SHP77 treated with DMSO at 0.1 percent for 48 hours (cell line): ENCODE data around the gene NUP214.
"Not testable (repeated sequence)": the region's sequence is repeated elsewhere in the genome, so short reads cannot be mapped to it uniquely, and the experiment has no call there.

ENCODE experiments used
- DNase-seq: peaks from one replicate; lab custom pipeline; 2025; lab: John Stamatoyannopoulos, UW

Gene NUP214

GRCh38 chr9:131160416-131161112, 35.2 kb downstream of the NUP214 start:
- DNase-seq = no peak

DNA sequence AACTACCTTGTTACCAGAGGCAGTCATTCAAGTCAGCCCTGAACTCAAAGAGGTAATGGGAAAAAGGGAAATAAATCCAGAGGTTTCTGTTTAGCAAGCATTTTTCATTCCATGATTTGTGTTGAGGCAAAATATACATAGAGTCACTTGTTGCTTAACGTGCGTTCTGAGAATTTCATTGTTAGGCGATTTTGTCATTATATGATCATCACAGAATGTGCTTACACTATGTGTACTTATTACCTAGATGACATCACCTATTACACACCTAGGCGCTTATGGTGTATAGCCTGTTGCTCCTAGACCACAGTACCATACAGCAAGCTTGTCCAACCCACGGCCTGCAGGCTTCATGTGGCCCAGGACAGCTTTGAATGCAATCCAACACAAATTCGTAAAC, 36.2 kb downstream of the NUP214 start:
- no peak for DNase-seq

GRCh38 chr9:131162886-131163285, 37.5 kb downstream of the NUP214 start:
- no peak for DNase-seq

DNA sequence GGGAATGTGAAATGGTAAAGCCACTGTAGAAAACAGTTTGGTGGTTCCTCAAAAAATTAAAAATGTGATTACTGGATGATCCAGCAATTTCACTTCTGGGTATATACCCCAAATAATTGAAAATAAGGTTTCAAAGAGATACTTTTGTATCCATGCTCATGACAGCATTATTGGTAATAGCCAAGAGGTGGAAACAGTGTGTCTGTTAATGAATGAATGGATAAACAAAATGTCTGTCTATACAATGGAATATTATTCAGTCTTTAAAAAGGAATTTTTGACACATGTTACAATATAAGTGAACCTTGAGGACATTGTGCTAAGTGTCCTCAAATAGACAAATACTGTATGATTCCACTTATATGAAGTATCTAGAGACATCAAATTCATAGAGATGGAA, 40.1 kb downstream of the NUP214 start:
- DNase-seq = no peak

GRCh38 chr9:131167146-131167692, 41.8 kb downstream of the NUP214 start:
- DNase-seq = no peak

- no peak for DNase-seq
Observed at GRCh38 chr9:131167936-131168335, 42.5 kb downstream of the NUP214 start.

GRCh38 chr9:131169563-131170240, 44.3 kb downstream of the NUP214 start:
- no peak for DNase-seq

DNA sequence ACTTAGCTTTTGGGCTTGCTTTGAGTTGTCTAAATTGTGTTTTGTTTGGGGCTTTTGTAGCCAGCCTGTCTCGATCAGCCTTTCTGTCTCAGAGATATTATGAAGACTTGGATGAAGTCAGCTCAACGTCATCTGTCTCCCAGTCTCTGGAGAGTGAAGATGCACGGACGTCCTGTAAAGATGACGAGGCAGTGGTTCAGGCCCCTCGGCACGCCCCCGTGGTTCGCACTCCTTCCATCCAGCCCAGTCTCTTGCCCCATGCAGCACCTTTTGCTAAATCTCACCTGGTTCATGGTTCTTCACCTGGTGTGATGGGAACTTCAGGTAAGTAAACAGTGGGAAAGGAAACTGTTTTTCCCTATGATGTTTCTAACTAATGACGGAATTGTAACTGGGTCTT, 48.6 kb downstream of the NUP214 start:
- DNase-seq = no peak

DNA sequence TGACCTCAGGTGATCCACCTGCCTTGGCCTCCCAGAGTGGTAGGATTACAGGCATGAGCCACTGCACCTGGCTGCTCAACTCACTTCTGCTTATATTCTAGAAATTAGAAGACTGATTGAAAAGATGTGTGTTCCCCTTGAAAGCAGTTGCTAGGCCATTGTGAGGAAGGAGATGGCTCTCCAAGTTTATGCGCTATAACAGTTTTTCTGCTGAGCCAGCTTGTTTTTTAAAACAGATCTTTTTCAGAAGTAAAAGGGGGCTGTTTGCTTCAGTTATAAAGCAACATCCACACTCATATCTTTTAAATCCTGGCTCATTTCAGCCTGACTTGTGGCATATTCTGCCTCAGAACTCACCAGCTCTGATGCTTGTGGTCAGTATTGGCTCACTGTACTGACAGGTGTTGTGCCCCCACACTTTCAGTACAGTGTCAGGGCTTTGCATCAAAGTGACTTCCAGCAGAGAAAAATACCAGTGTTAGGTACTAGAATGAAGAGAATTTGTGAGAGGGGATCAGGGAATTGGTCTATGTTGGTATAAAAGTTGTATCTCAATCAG, 49.4 kb downstream of the NUP214 start:
- no peak for DNase-seq

DNA sequence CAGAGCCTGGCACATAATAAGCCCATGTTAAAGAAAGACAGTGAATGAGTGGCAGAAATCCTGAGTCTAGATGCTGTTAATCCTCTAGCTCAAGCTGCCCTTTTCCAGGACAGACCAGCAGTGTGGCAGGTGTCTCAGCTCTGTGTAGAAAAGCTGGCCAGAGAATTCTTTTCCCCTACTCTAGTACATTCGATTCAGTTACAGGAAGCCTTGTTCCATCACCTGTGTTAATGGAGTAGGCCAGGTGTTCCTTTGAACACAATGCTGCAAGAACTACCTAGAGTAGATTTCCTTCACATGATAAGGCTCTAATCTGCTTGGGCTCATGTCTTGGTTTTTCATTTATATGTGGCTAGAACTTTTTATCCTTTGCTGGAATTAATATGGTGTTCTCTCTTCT, 52.5 kb downstream of the NUP214 start:
- no peak for DNase-seq

DNA sequence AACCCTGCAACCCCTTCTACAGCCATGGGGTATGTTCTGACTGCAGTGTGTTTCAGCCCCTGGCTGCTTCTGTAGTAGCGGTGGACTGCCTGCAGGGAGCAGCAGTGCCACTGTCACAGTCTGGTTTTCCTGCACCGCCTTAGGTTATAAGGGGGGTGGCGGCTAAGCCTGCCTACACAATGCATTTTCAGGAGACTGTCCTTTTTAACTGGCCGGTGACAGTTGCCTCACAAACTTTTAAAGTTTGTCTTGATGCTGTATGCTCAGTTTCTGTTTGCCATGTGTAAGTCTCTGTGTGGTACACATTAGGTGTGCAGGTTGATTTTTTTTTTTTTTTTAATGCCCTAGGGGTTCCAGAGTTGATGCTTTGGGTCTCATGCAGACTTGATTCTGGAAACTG, 53.0 kb downstream of the NUP214 start:
- DNase-seq = peak; percentile 2

DNA sequence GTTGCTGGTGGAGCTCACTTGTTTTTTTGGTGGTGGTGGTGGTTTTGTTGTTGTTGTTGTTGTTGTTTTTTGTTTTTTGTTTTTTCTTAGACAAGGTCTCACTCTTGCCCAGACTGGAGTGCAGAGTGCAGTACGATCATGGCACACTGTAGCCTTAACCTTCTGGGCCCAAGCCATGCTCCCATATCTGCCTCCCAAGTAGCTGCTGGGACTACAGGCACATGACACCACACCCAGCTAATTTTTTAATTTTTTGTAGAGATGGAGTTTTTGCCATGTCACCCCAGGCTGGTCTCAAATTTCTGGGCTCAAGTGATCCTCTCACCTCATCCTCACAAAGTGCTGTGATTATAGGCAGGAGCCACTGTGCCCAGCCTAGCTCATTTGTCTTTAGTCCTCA, 53.5 kb downstream of the NUP214 start:
- DNase-seq = no peak

- DNase-seq = no peak
Observed at GRCh38 chr9:131179561-131180219, 54.3 kb downstream of the NUP214 start.

DNA sequence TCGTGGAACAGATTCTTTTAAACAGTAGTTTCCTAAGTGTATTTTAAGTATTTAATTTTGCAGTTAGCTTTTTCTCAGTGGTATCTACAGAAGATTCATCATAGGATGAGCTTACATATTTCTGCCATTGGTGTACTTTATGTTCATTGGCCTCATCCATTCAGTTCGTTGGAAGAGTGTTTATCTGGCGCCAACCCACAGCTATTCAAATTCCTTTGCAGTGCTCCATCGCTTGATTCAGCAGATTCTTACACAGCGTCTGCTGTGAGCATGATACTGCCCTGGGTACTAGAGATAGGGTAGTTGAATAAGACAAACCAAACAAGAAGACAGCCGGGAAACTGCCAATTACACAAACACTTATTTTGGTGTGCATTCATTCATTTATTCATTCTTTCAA, 55.1 kb downstream of the NUP214 start:
- DNase-seq = no peak

GRCh38 chr9:131181091-131181681, 55.8 kb downstream of the NUP214 start:
- no peak for DNase-seq

DNA sequence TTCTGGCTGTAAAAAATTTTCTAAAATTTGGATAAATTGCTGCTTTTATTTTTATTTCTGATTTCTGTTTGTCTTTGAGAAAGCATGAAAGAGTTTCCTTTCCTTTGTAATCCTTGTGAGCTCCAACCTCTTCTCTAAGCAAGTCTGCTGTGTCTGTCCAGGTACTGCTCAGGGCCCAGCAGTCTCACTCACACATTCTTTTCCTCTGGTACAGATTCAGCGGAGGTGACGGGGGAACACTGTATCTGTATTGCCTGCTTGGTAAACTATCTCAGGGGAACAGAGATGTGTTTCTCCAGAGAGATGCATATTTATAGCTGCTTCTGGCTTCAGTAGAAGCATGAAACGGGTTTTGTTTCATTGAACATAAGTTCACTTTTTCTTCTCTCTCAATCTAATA, 60.5 kb downstream of the NUP214 start:
- DNase-seq = no peak

- DNase-seq = no peak
Observed at GRCh38 chr9:131186622-131187021, 61.2 kb downstream of the NUP214 start.

GRCh38 chr9:131187957-131188356, 62.6 kb downstream of the NUP214 start:
- DNase-seq = no peak

GRCh38 chr9:131188976-131189375, 63.6 kb downstream of the NUP214 start:
- DNase-seq = no peak

DNA sequence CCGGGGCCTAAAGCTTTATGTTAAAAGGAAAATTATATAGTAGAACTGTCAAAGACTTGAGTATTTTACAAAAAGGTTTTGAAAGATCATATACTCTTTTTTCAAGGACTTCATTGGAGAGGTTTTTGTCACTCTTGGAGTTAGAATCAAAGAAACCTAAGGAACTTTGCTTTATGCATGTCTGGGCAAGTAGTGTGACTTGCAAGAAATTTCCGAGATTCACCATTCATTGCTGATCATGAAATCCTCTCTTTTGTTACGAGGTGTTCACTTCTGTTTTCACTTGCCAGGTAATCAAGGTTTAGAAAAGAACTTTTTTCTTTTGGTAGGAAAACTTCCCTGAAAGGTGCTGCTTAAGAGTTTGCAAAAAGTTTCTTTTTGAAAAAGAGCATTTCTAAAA, 64.8 kb downstream of the NUP214 start:
- DNase-seq = no peak

DNA sequence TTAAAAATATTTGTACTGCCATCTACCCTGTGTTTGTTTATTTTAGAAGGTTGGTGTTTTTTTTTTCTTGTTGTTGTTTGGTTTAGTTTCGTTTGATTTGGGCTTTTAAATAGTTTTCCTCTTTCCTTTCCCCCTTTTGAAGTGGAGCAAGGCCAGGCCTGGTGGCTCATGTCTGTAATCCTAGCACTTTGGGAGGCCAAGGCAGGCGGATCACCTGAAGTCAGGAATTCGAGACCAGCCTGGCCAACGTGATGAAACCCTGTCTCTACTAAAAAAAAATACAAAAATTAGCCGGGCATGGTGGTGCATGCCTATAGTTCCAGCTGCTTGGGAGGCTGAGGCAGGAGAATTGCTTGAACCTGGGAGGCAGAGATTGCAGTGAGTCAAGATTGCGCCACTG, 65.6 kb downstream of the NUP214 start:
- DNase-seq = not testable (repeated sequence)

GRCh38 chr9:131191857-131192256, 66.5 kb downstream of the NUP214 start:
- no peak for DNase-seq
